WTC11 (cell line): ENCODE data around the gene AP4M1. TPM values are rescaled to one million over a fixed set of nuclear protein-coding genes. Genes with fewer than 3 reads are reported as not detected.
A peak's percentile ranks its signal among the peaks of the same experiment; 100 is the strongest.

ENCODE experiments used
- ATAC-seq: fragments of 200-7000 bp; cut with Tn5 transposase; 2 replicates; pipeline ENCODE4 v1.10.0; 2021; ENCODE audit warnings: mild to moderate bottlenecking, moderate library complexity
- CTCF ChIA-PET: fragments of 300-600 bp; sonication (Branson Sonifier 250); formaldehyde crosslinking; loops from one replicate; lab custom pipeline; 2021; ENCODE audit warnings: antibody characterized with exemption; lab: Charles Lee
- POLR2A ChIA-PET: fragments of 350-600 bp; sonication (Branson Sonifier 250); formaldehyde crosslinking; loops from one replicate; lab custom pipeline; 2021; ENCODE audit warnings: antibody characterized with exemption; lab: Charles Lee
- DNase-seq: peaks from one replicate; pipeline ENCODE4 v3.0.0; 2021; ENCODE audit warnings: low spot score
- H3K27ac Mint-ChIP-seq: 2 replicates; pipeline ENCODE4 v1.8.0; 2021; ENCODE audit warnings: mixed read lengths
- H3K27me3 Mint-ChIP-seq: 2 replicates; pipeline ENCODE4 v1.8.0; 2021; ENCODE audit warnings: low read depth, mild to moderate bottlenecking, moderate library complexity, mixed read lengths
- H3K36me3 Mint-ChIP-seq: 2 replicates; pipeline ENCODE4 v1.8.0; 2021; ENCODE audit warnings: mixed read lengths
- H3K4me1 Mint-ChIP-seq: 2 replicates; pipeline ENCODE4 v1.8.0; 2022; ENCODE audit warnings: mixed read lengths
- H3K4me3 Mint-ChIP-seq: 2 replicates; pipeline ENCODE4 v1.8.0; 2021; ENCODE audit warnings: mild to moderate bottlenecking, moderate library complexity, mixed read lengths
- H3K9me3 Mint-ChIP-seq: 2 replicates; pipeline ENCODE4 v1.8.0; 2021; ENCODE audit warnings: mixed read lengths
- CREB1 ChIP-seq: sonication (generic); formaldehyde crosslinking; IDR thresholded peaks from 2 replicates; pipeline ENCODE4 v1.8.0; 2023; ENCODE audit warnings: mild to moderate bottlenecking, missing genetic modification reagents
- ELF4 ChIP-seq: sonication (generic); formaldehyde crosslinking; IDR thresholded peaks from 2 replicates; pipeline ENCODE4 v1.8.1; 2022; ENCODE audit warnings: low read depth, mild to moderate bottlenecking, moderate library complexity, missing genetic modification reagents
- ESRRA ChIP-seq: sonication (generic); formaldehyde crosslinking; IDR thresholded peaks from 2 replicates; pipeline ENCODE4 v1.8.1; 2022; ENCODE audit warnings: mild to moderate bottlenecking, missing genetic modification reagents, borderline replicate concordance
- GABPB1 ChIP-seq: sonication (generic); formaldehyde crosslinking; IDR thresholded peaks from 2 replicates; pipeline ENCODE4 v1.8.1; 2023; ENCODE audit warnings: mild to moderate bottlenecking, missing genetic modification reagents
- JUN ChIP-seq: sonication (generic); formaldehyde crosslinking; IDR thresholded peaks from 2 replicates; pipeline ENCODE4 v1.8.0; 2023; ENCODE audit warnings: mild to moderate bottlenecking, missing genetic modification reagents
- MLX ChIP-seq: sonication (generic); formaldehyde crosslinking; IDR thresholded peaks from 2 replicates; pipeline ENCODE4 v1.8.1; 2023; ENCODE audit warnings: mild to moderate bottlenecking, missing genetic modification reagents, moderate library complexity
- NFE2L1 ChIP-seq: sonication (generic); formaldehyde crosslinking; IDR thresholded peaks from 2 replicates; pipeline ENCODE4 v1.8.1; 2023; ENCODE audit warnings: missing genetic modification reagents
- NFYB ChIP-seq: sonication (generic); formaldehyde crosslinking; conservative IDR thresholded peaks from 2 replicates; pipeline ENCODE4 v1.8.0; 2022; ENCODE audit warnings: low read depth, missing genetic modification reagents
- NR2C2 ChIP-seq: sonication (generic); formaldehyde crosslinking; IDR thresholded peaks from 2 replicates; pipeline ENCODE4 v1.8.0; 2022; ENCODE audit warnings: mild to moderate bottlenecking, missing genetic modification reagents
- SMAD4 ChIP-seq: sonication (generic); formaldehyde crosslinking; IDR thresholded peaks from 2 replicates; pipeline ENCODE4 v1.8.0; 2022; ENCODE audit warnings: mild to moderate bottlenecking, missing genetic modification reagents
- SOX15 ChIP-seq: fragments of 250-450 bp; sonication (Bioruptor Pico); IDR thresholded peaks from 2 replicates; pipeline ENCODE4 v1.9.0; 2021; ENCODE audit warnings: mild to moderate bottlenecking
- SP1 ChIP-seq: sonication (generic); formaldehyde crosslinking; conservative IDR thresholded peaks from 2 replicates; pipeline ENCODE4 v1.8.1; 2022; ENCODE audit warnings: missing genetic modification reagents
- TEAD1 ChIP-seq: sonication (generic); formaldehyde crosslinking; IDR thresholded peaks from 2 replicates; pipeline ENCODE4 v1.8.0; 2022; ENCODE audit warnings: mild to moderate bottlenecking, missing genetic modification reagents
- ZBTB21 ChIP-seq: sonication (generic); formaldehyde crosslinking; IDR thresholded peaks from 2 replicates; pipeline ENCODE4 v1.8.1; 2023; ENCODE audit warnings: mild to moderate bottlenecking, missing genetic modification reagents, borderline replicate concordance
- ZNF121 ChIP-seq: sonication (generic); formaldehyde crosslinking; IDR thresholded peaks from 2 replicates; pipeline ENCODE4 v1.8.0; 2023; ENCODE audit warnings: missing genetic modification reagents
- ZNF232 ChIP-seq: sonication (generic); formaldehyde crosslinking; IDR thresholded peaks from 2 replicates; pipeline ENCODE4 v1.8.0; 2022; ENCODE audit warnings: mild to moderate bottlenecking, missing genetic modification reagents
- ZNF671 ChIP-seq: fragments of 250-450 bp; sonication (Bioruptor Pico); IDR thresholded peaks from 2 replicates; pipeline ENCODE4 v1.8.0; 2021; ENCODE audit warnings: mild to moderate bottlenecking
- total RNA-seq: library from RNA; stranded (reverse); gene quantifications from 3 replicates; pipeline ENCODE4 v1.2.3, GENCODE V29; 2021
- TF ChIP-seq, protein P1 (sequence below): fragments of 250-450 bp; sonication (Bioruptor Pico); IDR thresholded peaks from 2 replicates; pipeline ENCODE4 v1.9.0; 2021; ENCODE audit warnings: moderate library complexity, mild to moderate bottlenecking, inconsistent platforms, borderline replicate concordance
- TF ChIP-seq, protein P2 (sequence below): sonication (generic); formaldehyde crosslinking; IDR thresholded peaks from 2 replicates; pipeline ENCODE4 v1.8.0; 2023; ENCODE audit warnings: missing genetic modification reagents
- TF ChIP-seq, protein P3 (sequence below): sonication (generic); formaldehyde crosslinking; IDR thresholded peaks from 2 replicates; pipeline ENCODE4 v1.8.0; 2022; ENCODE audit warnings: mild to moderate bottlenecking, missing genetic modification reagents
- TF ChIP-seq, protein P4 (sequence below): sonication (generic); formaldehyde crosslinking; conservative IDR thresholded peaks from 2 replicates; pipeline ENCODE4 v1.8.1; 2023; ENCODE audit warnings: mild to moderate bottlenecking, low read depth, missing genetic modification reagents, moderate library complexity

Gene AP4M1
- total RNA-seq, 1 experiment from 2014 or later: 18.0 TPM

DNA sequence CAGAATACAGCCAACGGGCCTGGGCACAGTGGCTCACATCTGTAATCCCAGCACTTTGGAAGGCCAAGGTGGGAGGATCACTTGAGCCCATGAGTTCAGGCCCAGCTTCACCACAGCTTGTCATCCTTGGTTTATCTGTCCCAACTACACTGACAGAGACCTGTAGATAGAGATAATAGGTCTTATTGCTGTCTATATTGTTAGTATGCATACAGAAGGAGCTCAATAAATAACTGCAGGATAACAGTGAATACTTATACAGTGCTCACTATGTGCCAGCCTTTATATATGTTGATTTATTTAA lies 19.2 kb downstream of the AP4M1 start (continued):
- TF ChIP-seq, protein P1, sequence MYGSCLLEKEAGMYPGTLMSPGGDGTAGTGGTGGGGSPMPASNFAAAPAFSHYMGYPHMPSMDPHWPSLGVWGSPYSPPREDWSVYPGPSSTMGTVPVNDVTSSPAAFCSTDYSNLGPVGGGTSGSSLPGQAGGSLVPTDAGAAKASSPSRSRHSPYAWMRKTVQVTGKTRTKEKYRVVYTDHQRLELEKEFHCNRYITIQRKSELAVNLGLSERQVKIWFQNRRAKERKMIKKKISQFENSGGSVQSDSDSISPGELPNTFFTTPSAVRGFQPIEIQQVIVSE: no peak
- TF ChIP-seq JUN (CRISPR knock-in tag) (no peak), SMAD4 (CRISPR knock-in tag) (no peak), SP1 (CRISPR knock-in tag) (no peak), NFYB (no peak), ZNF671 (no peak), ELF4 (no peak), CREB1 (CRISPR knock-in tag) (no peak)
- TF ChIP-seq, protein P2, sequence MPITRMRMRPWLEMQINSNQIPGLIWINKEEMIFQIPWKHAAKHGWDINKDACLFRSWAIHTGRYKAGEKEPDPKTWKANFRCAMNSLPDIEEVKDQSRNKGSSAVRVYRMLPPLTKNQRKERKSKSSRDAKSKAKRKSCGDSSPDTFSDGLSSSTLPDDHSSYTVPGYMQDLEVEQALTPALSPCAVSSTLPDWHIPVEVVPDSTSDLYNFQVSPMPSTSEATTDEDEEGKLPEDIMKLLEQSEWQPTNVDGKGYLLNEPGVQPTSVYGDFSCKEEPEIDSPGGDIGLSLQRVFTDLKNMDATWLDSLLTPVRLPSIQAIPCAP (CRISPR knock-in tag): no peak
- TF ChIP-seq, protein P3, sequence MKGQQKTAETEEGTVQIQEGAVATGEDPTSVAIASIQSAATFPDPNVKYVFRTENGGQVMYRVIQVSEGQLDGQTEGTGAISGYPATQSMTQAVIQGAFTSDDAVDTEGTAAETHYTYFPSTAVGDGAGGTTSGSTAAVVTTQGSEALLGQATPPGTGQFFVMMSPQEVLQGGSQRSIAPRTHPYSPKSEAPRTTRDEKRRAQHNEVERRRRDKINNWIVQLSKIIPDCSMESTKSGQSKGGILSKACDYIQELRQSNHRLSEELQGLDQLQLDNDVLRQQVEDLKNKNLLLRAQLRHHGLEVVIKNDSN (CRISPR knock-in tag): no peak
- TF ChIP-seq, protein P4, sequence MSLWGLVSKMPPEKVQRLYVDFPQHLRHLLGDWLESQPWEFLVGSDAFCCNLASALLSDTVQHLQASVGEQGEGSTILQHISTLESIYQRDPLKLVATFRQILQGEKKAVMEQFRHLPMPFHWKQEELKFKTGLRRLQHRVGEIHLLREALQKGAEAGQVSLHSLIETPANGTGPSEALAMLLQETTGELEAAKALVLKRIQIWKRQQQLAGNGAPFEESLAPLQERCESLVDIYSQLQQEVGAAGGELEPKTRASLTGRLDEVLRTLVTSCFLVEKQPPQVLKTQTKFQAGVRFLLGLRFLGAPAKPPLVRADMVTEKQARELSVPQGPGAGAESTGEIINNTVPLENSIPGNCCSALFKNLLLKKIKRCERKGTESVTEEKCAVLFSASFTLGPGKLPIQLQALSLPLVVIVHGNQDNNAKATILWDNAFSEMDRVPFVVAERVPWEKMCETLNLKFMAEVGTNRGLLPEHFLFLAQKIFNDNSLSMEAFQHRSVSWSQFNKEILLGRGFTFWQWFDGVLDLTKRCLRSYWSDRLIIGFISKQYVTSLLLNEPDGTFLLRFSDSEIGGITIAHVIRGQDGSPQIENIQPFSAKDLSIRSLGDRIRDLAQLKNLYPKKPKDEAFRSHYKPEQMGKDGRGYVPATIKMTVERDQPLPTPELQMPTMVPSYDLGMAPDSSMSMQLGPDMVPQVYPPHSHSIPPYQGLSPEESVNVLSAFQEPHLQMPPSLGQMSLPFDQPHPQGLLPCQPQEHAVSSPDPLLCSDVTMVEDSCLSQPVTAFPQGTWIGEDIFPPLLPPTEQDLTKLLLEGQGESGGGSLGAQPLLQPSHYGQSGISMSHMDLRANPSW: no peak
- TF ChIP-seq, all 79 proteins: peak for 0

- Mint-ChIP-seq H3K4me1 (peaks cover 22% of the 10 kb centered on the region), H3K4me3 (no peak overlapping the region), H3K27me3 (no peaks in the 10 kb centered on the region), H3K9me3 (no peaks in the 10 kb centered on the region), H3K36me3 (peaks cover 2% of the 10 kb centered on the region; the same call in 1 of the 2 replicates), H3K27ac (no peak overlapping the region)
- DNase-seq (no peak), ATAC-seq (no peak)
- POLR2A ChIA-PET: interaction anchor here (0.6 kb wide), 1 partner anchor 743 kb away, joined by 3 read pairs; no protein-coding TSS in a partner anchor
- TF ChIP-seq NFE2L1 (no peak), NR2C2 (CRISPR knock-in tag) (no peak), GABPB1 (CRISPR knock-in tag) (peak; percentile 49)
- CTCF ChIA-PET: interaction anchor here (1.5 kb wide), 1 partner anchor 9 kb away, joined by 9 read pairs; no protein-coding TSS in a partner anchor
Measured at GRCh38 chr7:100122067-100122466, 20.6 kb downstream of the AP4M1 start.

- no peak for DNase-seq
- TF ChIP-seq TEAD1: no peak
- no peak for TF ChIP-seq ESRRA
- TF ChIP-seq ZNF232 (CRISPR knock-in tag): no peak
- TF ChIP-seq ZBTB21 (CRISPR knock-in tag): no peak
- no peak for TF ChIP-seq MLX
- TF ChIP-seq SOX15 (CRISPR knock-in tag): no peak
- no peak for TF ChIP-seq ZNF121 (CRISPR knock-in tag)
- TF ChIP-seq, all 79 proteins: peak for 0
- no peak for ATAC-seq
- Mint-ChIP-seq H3K4me3 (no peak overlapping the region), H3K4me1 (peaks cover 22% of the 10 kb centered on the region), H3K36me3 (peaks cover 2% of the 10 kb centered on the region; the same call in 1 of the 2 replicates), H3K27ac (no peak overlapping the region), H3K27me3 (no peaks in the 10 kb centered on the region), H3K9me3 (no peaks in the 10 kb centered on the region)
- POLR2A ChIA-PET: no interaction called here
- CTCF ChIA-PET: interaction anchor here (1.5 kb wide), 1 partner anchor 8 kb away, joined by 9 read pairs; no protein-coding TSS in a partner anchor
Measured at GRCh38 chr7:100122568-100122967, 21.1 kb downstream of the AP4M1 start.
